OCI-LY7 (cell line): ENCODE results near the gene CCSAP.

Source experiments
- EZH2phosphoT487 ChIP-seq: fragments of 200-600 bp; sonication (generic); IDR thresholded peaks from 2 replicates; pipeline ENCODE4 v1.6.1; 2018; ENCODE audit warnings: low read depth, borderline replicate concordance, mild to moderate bottlenecking, mixed run types, antibody characterized with exemption, low read length, moderate library complexity, mixed read lengths
- TF ChIP-seq, protein P1 (sequence below): fragments of 200-600 bp; sonication (generic); conservative IDR thresholded peaks from 2 replicates; pipeline ENCODE4 v1.5.1; 2014; ENCODE audit warnings: mild to moderate bottlenecking, antibody characterized with exemption, low read length, moderate library complexity, mixed read lengths

- TF ChIP-seq, protein P1, sequence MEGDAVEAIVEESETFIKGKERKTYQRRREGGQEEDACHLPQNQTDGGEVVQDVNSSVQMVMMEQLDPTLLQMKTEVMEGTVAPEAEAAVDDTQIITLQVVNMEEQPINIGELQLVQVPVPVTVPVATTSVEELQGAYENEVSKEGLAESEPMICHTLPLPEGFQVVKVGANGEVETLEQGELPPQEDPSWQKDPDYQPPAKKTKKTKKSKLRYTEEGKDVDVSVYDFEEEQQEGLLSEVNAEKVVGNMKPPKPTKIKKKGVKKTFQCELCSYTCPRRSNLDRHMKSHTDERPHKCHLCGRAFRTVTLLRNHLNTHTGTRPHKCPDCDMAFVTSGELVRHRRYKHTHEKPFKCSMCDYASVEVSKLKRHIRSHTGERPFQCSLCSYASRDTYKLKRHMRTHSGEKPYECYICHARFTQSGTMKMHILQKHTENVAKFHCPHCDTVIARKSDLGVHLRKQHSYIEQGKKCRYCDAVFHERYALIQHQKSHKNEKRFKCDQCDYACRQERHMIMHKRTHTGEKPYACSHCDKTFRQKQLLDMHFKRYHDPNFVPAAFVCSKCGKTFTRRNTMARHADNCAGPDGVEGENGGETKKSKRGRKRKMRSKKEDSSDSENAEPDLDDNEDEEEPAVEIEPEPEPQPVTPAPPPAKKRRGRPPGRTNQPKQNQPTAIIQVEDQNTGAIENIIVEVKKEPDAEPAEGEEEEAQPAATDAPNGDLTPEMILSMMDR = no peak
- TF ChIP-seq EZH2phosphoT487 = no peak
Observed at GRCh38 chr1:229316166-229316565, 26.7 kb downstream of the CCSAP start.
